GF-D8 (cell line): Measurements from ENCODE around the gene SCLY.

ENCODE experiments used
- DNase-seq: peaks from one replicate; lab custom pipeline; 2025; lab: John Stamatoyannopoulos, UW

Gene SCLY

DNA sequence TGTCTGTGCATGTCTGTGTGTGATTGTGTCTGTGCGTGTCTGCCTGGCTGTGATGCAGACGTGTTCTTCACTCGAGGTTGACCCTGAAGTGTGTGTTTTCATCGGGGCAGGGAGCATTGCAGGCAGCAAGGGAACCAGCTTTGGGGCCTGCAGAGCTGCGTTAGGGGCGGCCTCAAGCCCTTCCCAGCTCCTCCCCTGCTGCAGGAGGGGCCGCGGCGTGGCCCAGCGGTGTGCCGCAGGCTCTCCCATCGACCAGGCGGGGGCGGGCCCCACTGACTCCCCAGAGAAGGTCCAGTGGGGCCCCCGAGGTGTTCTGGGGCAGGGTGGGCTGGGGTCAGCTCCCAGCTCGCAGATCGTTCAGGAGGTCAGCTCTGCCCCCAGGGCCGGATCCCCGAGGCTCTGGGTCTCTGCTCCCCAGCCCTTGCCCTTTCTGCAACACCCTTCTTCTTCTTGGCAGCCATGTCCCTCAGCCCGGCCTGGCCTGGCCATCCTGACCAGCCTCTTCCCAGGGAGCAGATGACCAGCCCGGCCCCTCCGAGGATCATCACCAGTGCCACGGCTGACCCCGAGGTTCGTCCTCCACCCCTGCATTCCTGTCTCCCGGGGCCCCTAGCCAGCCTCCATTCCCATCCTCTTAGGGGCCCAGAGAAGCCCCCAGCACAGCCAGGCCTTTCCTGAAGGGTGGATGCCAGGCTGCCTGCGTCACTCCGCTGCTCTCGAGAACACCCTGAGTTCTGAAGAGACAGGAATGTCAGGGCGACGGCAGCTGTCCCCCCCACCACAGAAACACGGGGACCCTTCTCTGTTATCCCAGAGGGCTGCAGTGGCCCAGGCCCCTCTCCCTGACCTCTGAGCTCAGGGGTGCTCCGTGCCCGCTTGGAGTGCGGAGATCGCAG lies 66.6 kb downstream of the SCLY start:
- DNase-seq = no peak

- no peak for DNase-seq
Measured at GRCh38 chr2:238128061-238128440, 67.2 kb downstream of the SCLY start.

DNA sequence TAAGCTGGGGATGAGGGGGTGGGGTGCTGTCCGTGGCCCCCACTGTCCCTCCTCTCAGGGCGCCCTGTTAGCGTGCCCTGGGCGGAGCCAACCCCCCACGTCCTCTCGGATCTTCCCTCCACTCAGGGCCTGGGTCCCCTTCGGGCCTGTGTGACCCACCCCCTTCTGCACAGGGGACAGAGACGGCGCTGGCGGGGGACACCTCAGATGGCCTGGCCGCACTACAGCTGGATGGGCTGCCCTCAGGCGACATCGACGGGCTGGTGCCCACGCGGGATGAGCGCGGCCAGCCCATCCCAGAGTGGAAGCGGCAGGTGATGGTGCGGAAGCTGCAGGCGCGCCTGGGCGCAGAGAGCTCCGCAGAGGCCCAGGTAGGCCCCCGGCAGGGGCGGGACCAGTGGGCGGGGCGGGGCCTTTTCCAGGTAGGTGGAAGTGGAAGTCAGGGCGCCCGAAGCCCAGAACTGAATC lies 67.8 kb downstream of the SCLY start:
- no peak for DNase-seq

GRCh38 chr2:238129166-238130010 lies 68.6 kb downstream of the SCLY start:
- no peak for DNase-seq

GRCh38 chr2:238130111-238130695 lies 69.4 kb downstream of the SCLY start:
- no peak for DNase-seq

GRCh38 chr2:238130696-238131628 lies 70.2 kb downstream of the SCLY start:
- no peak for DNase-seq

DNA sequence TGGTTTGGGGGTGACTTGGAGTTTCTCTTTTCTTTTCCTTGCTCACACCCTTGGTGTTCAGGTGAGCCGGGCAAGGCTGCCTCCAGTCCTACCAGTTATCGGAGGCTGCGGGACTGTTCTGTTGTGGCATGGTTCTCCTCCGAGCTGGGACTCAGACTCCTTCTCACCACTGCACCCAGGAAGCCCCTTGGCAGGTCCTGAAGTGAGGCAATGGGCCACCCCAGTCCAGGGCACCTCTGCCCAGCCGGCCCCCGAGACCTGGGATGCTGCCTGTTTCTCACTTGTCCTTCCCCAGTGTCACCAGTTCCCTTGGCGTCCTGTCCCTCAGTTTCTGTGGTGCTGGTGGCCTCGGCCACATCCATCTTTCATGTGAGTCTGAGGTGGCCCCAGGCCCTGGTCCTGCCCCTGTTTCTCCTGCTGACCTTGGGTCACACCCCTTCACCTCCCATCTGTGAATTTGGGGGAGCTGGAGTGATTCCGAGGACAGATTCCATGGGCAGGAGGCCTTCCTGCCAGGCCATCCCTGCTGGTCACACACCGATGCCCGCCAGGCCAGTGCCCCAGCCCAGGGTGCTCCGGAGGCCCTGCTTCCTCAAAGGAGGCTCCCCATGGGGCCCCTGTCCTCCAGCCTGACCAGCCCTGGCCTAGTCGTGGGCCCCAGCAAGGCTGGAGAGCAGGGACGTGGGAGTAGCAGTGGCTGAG lies 71.1 kb downstream of the SCLY start:
- no peak for DNase-seq

GRCh38 chr2:238132463-238133450 lies 72.0 kb downstream of the SCLY start:
- DNase-seq = no peak

- DNase-seq = no peak
Measured at GRCh38 chr2:238133499-238134392, 72.9 kb downstream of the SCLY start.

DNA sequence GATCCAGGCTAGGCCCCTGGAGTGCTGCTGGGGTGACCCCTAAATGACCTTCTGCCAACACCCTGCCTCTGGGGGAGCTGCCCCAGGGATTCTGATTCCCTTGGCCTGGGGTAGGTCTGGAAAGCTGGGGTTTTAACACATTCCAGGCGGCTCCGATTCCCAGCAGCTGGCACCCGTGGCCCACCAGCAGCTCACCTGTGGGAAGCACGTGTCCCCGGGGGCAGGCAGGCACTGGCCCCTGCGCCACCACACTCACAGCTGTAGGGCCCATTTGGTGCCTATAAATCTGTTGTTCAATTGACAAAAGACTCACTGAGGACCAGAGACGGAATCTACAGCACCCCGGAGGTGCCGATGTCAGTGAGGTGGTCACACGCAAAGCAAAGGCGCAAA lies 73.6 kb downstream of the SCLY start:
- DNase-seq = no peak

GRCh38 chr2:238135601-238136150 lies 74.9 kb downstream of the SCLY start:
- DNase-seq = no peak

DNA sequence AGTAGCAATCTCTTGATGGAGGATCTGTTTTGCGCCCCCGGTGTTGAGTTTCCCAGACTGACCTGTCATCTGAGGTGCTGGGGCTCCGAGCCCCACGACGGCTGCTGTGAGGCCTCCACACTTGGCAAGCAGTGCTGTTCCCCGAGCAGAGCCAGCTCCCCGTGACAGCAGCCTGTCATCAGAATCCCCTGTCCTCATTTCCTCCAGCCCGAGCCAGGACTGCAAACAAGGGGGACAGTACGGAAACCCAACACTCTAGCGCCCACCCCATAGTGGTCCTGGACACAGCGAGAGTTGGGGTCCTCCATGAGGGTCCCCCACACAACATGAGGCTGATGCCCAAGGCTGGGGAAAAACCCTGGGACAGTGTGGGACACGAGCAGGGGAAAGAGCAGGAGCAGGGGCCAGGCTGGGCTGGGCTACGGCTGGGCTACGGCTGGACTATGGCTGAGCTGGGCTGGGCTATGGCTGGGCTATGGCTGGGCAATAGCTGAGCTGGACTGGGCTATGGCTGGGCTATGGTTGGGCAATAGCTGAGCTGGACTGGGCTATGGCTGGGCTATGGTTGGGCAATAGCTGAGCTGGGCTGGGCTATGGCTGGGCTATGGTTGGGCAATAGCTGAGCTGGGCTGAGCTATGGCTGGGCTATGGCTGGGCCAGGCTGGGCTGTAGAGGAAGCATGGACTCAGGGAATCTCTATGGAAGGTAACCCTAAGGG lies 76.2 kb downstream of the SCLY start:
- no peak for DNase-seq

DNA sequence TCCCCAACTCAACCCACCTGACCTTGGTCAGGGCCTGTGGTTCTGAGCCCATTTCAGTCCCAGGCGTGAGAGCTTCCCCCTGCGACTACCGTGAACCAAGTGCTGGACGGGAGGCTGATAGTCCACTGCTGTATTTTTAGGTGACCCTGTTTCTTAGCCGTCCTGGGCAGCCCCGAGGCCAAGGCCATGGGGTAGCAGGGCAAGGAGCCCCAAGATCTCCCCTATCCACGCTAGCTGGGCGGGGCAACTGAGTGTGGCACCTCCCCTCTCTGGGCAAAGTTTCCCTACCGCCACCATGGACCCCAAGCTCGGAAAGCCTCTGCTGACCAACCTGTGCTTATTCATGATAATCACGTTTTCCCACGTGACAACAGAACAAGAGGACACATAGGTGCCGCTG lies 77.1 kb downstream of the SCLY start:
- no peak for DNase-seq

DNA sequence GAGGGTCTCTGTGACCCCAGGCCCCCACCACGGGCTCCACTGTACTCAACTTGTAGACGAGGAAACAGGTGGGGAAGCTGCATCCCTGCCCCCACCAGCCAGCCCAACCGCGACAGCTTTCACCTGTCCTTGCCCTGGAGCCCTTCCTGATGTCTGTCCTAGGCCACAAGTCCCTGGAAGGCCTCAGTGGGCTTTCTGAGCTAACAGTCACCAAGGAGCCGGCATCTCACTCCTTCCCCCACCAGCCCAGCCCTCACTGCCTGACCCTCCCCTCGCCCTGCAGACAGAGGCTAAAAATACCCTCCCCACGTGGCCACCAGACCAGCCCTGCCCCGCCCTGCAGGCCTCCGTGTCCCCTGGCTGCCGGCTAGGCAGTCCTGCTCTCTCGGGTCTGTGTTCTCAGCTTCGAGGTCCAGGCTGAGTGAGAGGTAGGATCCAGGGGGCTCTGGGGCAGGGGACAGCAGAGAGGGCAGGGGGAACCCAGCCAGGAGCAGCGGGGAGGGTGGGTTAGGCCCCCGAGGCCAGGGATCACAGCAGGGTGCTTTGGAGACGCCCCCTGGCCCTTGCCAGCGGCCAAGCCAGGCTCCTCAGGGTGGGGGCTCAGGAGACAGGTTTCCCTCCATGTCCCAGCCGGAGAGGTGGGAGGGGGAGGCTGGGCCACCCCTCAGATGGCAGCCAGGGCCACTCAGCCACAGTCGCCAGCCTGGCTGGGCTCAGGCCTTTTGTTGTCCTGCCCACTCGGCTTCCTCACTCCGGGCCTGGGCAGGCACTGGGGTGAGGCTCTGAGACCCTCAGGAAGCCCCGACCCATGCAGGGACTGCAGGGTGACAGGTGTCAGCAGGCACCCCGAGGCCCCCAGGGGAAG lies 77.8 kb downstream of the SCLY start, which contains the start of gene KLHL30:
Gene KLHL30, plus strand, starts transcription at position 338 of the 865 bp plus-strand sequence. CDS start 2,087 bp downstream, outside the sequence.
- no peak for DNase-seq

- no peak for DNase-seq
Measured at GRCh38 chr2:238139196-238140039, 78.6 kb downstream of the SCLY start.
